Measurements from ENCODE around the gene ARHGAP1. TPM values are rescaled to one million over a fixed set of nuclear protein-coding genes. Genes with fewer than 3 reads are reported as not detected.
A peak's percentile ranks its signal among the peaks of the same experiment; 100 is the strongest.

Gene ARHGAP1
- 12.6 and 15.4 TPM in 2 replicates for total RNA-seq (2014; rRNA removed; shearing (Covaris generic))

DNA sequence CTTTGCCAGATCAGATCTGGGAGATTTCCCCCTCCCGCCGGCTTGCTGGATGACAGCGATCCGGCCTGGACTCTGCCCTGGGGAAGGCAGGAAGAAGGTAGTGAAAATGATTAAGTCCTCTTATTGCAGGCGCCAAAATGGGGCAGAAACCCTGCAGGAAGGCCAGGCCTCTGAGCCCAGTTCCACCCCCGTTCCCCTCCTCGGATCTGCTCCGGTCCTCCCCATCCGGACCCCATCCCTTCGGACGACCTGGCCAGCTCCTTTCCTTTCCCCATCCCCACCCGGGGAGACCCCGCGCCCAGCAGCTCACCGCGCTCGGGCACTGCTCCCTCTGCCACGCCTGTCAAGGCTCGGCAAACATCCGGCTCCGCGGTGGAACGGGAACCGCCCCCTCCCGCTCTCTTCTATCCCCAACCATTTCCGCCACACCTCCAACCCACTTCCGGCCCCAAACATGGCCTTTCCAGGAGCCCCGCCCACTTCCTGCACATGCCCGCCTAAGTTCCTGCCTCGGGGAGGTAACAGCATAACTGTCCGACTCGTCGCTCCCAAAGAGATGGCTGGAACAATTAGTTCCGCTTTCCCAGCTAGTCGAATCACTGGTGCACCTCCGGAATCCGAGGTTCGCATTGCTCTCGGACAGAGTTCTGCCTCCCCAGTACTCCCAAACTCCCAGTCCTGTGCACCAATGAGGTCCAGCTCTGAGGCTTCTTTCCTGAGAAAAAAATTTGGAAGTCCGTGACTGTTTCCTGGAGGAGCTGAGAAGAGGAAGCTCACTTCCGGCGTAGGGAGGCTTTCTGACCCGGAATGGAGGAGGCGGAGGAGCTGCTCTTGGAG, at the start of gene ARHGAP1, which contains the start of gene ZNF408:
ARHGAP1 (minus strand) TSS at position 379 of the 837 bp plus-strand sequence. CDS start 4,512 bp downstream, outside the sequence.
ZNF408 (plus strand) TSS at position 791 of the 837 bp plus-strand sequence; CDS start at position 808, 17 bp downstream.
- peak; percentile 99 for DNase-seq (ENCODE audit: low read depth)

DNA sequence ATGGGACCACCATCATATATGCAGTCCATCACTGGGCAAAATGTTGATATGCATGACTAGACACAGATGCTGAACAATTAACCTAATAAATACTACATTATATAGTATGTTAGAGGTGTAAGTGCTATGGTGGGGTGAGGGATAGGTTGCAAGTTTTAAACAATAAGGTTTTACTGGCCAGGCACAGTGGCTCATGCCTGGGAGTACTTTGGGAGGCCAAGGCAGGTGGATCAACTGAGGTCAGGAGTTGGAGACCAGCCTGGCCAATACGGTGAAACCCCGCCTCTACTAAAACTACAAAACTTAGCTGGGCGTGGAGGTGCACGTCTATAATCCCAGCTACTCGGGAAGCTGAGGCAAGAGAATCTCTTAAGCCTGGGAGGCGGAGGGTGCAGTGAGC, 46.7 kb upstream of the ARHGAP1 start:
- DNase-seq (ENCODE audit: low read depth), result no peak

DNA sequence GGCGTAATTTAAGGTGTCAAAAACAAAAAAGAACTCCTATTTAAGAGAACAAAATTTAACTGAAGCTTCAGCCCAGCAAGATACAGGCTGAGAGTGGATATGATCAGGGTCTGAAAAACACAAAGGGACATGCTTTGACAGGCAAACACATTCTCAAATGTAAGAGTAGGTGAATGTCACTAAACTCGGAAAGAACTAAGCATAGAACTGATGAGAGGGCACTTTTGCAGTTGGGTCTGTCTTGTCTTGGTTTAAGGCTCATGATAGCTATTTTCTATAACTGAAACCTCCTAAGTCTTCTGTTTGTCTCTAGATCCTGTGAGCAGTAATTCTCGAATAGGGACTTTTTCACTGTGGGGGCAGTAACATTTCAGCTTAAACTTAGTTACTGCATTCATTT, 45.6 kb upstream of the ARHGAP1 start:
- no peak for DNase-seq (ENCODE audit: low read depth)

DNA sequence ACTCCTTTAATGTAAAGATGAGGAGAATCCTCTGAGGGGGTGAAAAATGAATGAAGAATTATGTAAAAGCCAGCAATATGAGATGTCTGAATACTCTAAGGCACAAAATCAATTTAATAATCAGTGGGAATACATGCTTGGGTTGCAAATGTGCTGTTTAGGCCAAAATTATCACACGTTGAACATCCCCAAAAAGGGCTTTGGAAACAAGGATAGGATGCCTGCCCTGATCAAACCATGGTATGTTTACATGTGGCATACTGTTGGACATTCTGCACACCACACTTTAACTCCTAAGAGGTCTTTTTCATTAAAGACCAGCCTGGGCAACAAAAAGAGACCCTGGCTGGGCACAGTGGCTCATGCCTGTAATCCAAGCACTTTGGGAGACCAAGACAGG, 44.9 kb upstream of the ARHGAP1 start:
- no peak for DNase-seq (ENCODE audit: low read depth)

GRCh38 chr11:46743693-46744339, 43.4 kb upstream of the ARHGAP1 start:
- DNase-seq (ENCODE audit: low read depth), result no peak

DNA sequence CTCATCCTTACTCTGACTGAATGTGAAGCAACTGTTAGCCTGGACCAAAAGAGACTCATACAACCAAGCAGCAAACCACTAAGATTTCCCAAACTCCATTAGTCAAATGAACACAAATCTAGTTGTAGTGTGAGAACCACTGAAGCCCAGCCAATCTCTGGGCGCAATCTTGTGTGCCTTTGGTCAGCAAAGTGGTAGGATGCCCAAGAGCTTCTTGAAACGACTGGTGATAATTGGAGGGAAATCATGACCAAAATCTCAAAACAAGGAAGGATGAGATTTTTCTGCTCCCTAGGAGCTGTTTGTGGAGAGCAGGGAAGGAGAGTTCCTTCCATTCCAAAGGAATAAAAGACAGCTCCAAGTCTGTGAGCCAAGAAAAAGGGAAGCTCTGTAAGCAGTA, 42.6 kb upstream of the ARHGAP1 start:
- DNase-seq (ENCODE audit: low read depth), result no peak

DNA sequence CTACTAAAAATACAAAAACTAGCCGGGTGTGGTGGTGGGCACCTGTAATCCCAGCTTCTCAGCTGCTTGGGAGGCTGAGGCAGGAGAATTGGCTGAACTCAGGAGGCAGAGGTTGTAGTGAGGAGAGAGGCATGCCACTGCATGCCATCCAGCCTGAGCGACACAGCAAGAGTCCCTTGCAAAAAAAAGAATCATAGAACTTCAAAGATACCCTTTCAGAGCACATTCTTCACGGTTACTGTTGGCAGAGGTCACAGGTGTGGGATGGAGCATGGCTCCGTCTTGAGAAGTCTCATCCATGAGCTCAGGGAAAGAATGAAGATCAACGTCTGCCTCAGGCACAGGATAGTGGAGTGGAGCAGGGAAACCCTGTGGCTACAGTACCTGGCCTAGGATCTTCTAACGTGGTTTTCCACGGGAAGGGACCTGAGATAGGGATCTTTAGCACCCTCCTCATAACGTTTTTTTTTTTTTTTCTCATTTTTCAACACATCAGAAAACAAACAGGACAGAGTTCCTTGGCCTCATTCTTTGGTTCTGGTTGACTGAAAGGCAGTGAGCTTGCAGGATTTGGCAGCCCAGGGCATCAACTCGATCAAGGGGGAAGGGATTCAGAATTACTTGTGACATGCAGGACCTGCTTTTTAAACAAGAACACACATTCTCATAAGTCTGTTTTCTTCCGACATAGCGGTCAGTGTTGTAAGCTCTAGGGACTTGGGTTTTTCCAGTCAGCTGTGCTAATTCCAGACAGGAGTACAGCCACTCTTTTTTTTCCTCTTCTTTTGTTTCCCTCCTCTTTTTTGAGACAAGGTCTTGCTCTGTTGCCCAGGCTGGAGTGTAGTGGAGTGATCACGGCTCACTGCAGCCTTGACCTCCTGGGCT, 41.4 kb upstream of the ARHGAP1 start:
- no peak for DNase-seq (ENCODE audit: low read depth)

DNA sequence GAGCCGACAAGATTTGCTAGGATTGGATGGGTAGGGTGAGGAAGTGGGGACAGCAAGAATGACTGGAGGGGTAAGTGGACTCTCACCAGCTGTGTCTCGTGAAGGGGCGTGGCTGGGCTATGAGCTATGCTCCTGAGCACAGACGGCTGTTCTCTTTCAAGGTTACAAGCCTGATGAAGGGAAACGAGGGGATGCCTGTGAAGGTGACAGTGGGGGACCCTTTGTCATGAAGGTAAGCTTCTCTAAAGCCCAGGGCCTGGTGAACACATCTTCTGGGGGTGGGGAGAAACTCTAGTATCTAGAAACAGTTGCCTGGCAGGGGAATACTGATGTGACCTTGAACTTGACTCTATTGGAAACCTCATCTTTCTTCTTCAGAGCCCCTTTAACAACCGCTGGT, 38.5 kb upstream of the ARHGAP1 start:
- DNase-seq (ENCODE audit: low read depth), result no peak

GRCh38 chr11:46737699-46738098, 37.3 kb upstream of the ARHGAP1 start:
- no peak for DNase-seq (ENCODE audit: low read depth)

GRCh38 chr11:46736615-46737014, 36.2 kb upstream of the ARHGAP1 start:
- no peak for DNase-seq (ENCODE audit: low read depth)

GRCh38 chr11:46736146-46736545, 35.7 kb upstream of the ARHGAP1 start:
- no peak for DNase-seq (ENCODE audit: low read depth)

- DNase-seq (ENCODE audit: low read depth), result no peak
Measured at GRCh38 chr11:46733234-46733633, 32.8 kb upstream of the ARHGAP1 start.

- DNase-seq (ENCODE audit: low read depth), result no peak
Measured at GRCh38 chr11:46731545-46731944, 31.1 kb upstream of the ARHGAP1 start.

DNA sequence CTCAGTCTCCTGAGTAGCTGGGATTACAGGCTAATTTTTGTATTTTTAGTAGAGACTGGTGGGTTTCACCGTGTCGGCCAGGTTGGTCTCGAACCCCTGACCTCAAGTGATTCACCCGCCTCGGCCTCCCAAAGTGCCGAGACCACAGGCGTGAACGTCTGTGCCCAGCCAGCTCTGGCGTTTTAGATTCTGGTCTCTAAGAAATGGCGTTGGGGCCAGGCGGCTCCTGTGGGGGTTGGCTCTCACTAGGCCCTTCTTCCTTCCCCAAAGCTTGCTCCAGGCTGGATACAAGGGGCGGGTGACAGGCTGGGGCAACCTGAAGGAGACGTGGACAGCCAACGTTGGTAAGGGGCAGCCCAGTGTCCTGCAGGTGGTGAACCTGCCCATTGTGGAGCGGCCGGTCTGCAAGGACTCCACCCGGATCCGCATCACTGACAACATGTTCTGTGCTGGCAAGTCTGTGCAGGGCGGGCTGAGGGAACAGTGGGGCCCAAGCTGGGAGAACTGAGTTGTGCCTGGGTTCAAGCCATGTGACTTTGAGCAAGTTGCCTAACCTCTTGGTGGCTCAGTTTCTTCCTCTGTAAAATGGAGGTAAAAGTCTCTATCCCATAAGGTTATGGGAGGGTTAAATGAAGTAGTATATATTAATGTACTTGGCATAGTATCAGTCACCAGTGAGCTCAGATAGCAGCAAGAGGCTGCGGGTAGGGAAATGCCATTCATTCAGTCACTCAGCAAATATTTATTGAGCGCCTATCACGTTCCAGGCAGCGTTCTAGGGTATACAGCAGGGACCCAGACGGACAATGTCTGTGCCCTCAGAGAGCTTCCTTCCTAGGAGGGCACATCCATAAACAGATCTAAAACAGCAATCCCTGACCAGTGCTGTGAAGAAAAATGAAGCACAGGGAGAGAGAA, 28.9 kb upstream of the ARHGAP1 start:
- no peak for DNase-seq (ENCODE audit: low read depth)

DNA sequence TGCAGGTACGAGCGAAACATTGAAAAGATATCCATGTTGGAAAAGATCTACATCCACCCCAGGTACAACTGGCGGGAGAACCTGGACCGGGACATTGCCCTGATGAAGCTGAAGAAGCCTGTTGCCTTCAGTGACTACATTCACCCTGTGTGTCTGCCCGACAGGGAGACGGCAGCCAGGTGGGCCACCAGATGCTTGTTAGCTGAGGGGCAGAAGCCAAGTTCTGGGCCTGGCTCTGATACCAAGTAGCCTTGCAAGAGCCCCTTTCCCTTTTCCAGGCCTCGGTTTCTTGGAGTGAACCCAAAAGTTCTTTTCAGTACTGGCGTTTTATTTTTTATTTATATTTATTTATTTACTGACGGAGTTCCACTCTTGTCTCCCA, 28.2 kb upstream of the ARHGAP1 start:
- DNase-seq (ENCODE audit: low read depth), result no peak

DNA sequence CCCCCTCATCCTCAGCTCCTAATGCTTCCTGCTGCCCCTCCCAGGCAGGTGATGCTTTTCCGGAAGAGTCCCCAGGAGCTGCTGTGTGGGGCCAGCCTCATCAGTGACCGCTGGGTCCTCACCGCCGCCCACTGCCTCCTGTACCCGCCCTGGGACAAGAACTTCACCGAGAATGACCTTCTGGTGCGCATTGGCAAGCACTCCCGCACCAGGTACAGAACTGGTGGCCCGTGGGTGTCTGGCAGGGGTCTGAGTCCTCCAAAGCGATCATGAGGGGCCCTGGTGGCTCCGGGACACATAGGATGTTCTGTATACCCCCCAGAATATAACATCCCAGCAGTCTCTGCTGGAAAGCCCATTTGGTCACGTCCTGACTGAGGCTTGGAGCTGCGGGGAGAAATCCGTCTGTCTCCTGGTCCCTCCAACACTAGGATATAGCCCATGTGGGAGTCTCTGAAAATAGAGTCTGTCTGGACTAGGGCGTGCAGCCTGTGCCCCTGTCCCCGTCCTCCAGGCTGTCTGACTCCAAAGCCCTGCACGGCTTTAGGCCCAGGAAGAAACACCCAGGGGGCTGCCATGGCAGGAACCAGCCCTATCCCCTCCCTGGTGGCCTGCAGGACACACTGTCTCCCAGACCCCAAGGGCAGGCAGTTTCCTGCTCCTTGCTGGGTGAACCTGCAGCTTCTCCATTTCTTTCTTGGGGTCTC, 27.7 kb upstream of the ARHGAP1 start:
- no peak for DNase-seq (ENCODE audit: low read depth)

DNA sequence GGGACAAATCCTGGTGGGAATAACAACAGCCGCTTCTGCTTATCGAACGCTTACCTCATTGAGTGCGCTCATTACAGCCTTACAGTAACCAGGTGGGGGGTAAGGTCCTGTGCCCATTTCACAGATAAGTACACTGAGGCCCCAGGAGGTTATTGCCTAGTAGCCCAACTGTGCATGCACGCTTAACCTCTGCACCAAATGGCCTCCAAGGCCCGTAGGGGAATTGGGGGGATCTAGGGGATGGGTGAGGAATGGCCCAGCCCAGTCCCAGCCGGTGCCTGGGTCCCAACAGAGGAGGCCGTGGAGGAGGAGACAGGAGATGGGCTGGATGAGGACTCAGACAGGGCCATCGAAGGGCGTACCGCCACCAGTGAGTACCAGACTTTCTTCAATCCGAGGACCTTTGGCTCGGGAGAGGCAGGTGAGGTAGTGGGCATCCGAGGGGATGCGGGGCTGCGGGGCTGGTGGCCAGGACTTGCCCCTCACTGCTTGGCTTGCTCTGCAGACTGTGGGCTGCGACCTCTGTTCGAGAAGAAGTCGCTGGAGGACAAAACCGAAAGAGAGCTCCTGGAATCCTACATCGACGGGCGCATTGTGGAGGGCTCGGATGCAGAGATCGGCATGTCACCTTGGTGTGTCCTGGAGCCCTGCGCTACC, 25.9 kb upstream of the ARHGAP1 start:
- DNase-seq (ENCODE audit: low read depth), result no peak

- DNase-seq (ENCODE audit: low read depth), result no peak
Measured at GRCh38 chr11:46725338-46726205, 25.2 kb upstream of the ARHGAP1 start.

DNA sequence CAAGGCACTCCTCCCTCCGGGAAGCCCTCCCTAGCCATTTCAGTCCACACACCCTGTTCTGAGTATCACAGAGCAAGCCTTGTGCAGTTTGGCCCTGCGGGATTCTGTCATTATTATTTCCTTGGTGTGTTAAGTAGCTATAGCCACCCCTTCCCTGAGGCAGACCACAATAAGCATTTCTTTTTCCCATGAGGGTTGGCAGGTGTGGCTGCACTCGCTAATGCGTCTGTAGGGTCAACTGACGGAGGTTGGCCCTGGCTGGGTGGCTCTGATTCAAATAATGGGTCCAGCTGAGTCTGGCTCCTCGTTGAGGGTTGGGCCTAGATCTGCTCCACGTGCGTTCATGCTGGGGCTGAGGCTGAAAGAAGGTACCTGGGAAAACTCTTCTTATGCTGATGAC, 23.7 kb upstream of the ARHGAP1 start:
- no peak for DNase-seq (ENCODE audit: low read depth)

Measured in Daoy (cell line).